GM21390 (cell line): ENCODE data around the gene RBM24.

Experiments used
- ATAC-seq: cut with Tn5 transposase; IDR thresholded peaks from one replicate; pipeline ENCODE4 v1.9.1; 2021; ENCODE audit not compliant: unreplicated experiment

Gene RBM24

DNA sequence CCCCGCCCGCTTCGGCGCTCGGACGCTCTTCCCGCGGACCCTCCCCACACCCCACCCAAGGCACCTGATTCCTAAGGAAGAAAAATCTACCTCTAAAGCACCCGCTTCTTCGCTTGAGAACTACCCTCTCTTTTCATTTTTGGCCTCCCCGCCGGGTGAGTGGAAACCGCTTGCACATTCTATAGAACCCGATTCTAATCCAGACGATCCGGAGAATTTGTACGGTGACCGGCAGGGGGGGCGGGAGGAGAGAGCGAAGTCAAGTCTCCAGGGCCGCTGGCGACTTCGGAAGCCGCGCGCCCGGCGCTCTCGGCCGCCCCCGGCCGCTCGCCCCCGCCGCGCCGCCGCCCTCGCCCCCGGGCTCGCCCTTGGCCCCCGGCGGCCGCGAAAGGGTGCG, at the start of gene RBM24:
RBM24 (plus strand) TSS at position 262 of the 397 bp plus-strand sequence. CDS start 221 bp downstream, outside the sequence.
- ATAC-seq, result no peak

DNA sequence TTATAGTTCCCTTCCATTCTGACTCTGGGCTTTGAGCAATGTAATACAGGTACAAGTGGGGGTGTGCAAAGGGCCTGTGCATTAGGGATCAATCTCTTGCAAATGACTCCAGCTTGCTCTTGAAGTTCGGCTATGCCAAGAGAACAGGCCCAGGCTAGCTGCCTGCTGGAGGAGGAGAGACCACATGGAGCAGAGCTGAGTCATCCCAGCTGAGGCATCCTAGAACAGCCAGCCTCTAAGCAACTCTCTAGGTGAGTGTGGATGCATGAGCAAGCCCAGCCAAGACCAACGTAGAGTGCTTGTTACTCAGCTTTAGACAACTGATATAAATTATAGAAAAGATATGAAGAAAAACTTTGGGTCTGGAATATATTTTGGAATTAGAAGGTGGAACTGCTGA, 47.6 kb upstream of the RBM24 start:
- no peak for ATAC-seq

- no peak for ATAC-seq
These were observed 43.9 kb upstream of the RBM24 start for GRCh38 chr6:17237246-17237645.

DNA sequence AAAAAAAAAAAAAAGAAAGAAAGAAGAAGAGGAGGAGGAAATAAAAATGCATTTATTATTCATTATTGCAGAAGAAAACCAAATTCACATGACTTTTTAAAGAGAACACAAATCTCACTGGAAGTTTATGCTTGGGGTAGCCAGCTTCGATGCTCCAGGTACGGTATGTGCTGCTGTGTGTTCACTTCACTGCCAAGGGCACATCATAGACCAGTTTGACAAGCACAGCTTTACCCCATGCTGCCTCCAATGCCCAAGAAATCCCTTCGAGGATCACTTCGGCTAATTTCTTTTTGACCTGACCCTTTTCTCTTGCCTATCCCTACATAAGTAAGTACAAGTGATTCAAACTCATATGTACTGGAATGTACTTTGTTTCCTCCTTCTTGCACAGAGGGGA, 41.9 kb upstream of the RBM24 start:
- ATAC-seq, result no peak

DNA sequence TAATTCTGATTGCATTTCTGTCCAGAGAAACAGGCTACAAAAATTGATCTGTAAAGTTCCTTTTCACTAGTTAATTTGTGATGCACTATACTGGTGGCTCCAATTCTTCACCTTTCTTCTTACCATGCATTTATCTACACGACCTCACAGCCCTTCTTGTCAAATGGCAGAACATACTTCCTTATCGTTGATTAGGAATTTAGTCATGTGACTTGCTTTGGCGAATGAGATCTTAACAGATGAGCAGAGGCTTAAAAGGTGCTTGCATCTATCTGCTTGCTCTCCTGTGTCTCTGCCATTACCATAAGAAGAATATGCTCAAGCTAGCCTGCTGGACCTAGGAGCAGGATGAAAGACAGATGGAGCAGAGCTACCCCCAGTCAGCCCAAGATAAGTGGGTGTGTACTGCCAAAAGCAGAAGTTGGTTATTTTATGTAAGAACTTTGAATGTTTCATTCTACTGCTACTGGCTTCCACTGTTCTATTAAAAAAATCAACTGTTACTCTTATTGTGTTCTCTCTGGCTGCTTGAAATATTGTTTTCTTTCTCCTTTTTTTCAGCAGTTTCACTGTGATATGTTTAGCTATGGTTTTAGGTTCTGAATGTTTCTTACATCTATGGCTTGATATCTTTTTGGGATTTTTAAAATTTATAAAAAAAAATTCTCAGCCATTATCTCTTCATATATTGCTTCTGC, 40.2 kb upstream of the RBM24 start:
- ATAC-seq, result no peak

- no peak for ATAC-seq
These were observed 39.1 kb upstream of the RBM24 start for GRCh38 chr6:17242087-17242486.

- no peak for ATAC-seq
These were observed 30.9 kb upstream of the RBM24 start for GRCh38 chr6:17250237-17250636.

DNA sequence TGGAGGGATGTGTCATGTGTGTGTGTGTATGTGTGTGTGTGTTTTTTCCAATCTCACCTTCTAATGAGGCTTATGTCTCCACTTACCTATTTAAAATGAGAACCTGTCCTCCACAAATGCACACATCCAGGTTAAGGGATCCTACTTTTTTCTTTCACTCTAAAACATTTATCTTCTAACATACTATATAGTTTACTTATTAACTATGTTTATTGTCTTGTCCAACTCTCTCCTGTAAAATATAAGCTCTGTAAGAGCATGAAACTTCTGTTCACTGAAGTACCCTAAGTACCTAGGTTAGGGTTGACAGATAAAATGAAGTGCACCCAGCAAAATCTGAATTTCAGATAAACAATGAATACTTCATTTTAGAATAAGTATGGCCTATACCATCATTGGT, 29.2 kb upstream of the RBM24 start:
- ATAC-seq, result no peak

GRCh38 chr6:17258749-17259148, 22.4 kb upstream of the RBM24 start:
- no peak for ATAC-seq

DNA sequence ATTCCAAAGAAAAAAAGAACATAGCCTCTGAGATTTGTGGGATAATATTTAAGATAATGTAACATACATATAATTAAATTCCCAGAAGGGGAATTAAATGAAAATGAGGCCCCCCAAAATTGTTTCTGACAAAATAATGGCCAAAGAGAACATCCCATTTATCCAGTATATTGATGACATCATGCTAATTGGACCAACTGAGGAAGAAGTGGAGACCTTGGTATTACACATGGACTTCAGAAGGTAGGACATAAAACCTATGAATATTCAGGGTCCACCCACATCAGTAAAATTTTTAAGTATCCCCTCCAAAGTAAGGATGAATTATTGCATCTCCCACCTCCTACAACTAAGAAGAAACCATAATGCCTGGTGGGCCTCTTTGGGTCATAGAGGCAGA, 15.6 kb upstream of the RBM24 start:
- no peak for ATAC-seq

GRCh38 chr6:17267566-17267965, 13.6 kb upstream of the RBM24 start:
- ATAC-seq, result no peak

GRCh38 chr6:17268114-17268513, 13.0 kb upstream of the RBM24 start:
- ATAC-seq, result no peak

DNA sequence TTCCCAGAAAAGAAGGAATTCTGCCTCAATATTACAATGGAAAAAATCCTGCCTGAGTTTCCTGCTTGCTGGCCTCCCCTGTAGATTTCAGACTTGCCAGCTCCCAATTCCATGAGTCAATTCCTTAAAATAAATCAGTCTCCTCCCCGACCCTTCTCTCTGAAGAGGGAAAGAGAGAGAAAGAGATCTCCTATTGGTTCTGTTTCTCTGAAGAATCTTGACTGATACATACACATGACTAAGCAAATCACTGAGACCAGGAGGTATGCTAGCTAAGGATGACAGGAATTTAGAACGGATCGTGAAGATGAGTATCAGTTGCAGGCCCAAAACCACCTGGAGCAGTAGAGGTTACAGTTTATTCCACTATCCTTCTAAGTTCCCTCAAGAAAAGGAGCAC, 11.3 kb upstream of the RBM24 start:
- no peak for ATAC-seq

- ATAC-seq, result no peak
These were observed 9.5 kb upstream of the RBM24 start for GRCh38 chr6:17271628-17272027.

DNA sequence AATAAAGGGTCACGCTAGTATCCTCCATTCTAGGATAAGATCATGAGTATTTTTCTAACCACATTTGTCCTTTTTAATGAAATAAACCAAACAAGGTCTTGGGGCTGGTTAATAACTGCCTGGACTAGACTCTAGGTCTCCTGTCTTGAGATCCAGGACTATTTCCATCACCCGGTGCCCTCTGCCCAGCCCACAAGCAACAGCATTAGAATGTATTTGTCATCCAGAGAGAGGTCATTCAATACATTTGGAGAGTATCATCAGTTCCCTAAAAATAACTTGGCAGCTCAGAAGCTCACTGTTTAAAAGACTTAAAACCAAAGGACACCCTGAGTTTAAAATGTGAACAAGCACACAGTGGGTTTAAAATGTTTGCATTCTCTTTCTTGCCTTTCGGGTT, 4.4 kb upstream of the RBM24 start:
- no peak for ATAC-seq

DNA sequence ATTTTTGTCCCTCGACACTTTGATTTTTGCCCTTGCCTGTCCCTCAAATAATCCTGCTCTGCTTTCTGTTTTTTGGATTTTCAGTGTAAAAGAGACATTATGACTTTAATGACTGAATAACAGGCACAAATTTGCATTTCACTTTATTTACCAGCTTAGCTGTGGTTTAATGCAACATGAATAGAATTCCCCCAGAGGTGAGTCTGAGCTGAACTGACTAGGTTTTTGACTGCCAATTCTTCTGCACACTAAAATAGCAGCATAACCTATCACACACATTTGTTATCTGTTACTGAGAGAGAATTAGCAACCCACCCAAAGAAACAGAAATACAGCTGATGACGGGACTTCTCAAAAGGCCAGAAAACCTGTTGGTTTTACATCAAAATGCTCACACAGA, 3.9 kb upstream of the RBM24 start:
- ATAC-seq, result no peak

DNA sequence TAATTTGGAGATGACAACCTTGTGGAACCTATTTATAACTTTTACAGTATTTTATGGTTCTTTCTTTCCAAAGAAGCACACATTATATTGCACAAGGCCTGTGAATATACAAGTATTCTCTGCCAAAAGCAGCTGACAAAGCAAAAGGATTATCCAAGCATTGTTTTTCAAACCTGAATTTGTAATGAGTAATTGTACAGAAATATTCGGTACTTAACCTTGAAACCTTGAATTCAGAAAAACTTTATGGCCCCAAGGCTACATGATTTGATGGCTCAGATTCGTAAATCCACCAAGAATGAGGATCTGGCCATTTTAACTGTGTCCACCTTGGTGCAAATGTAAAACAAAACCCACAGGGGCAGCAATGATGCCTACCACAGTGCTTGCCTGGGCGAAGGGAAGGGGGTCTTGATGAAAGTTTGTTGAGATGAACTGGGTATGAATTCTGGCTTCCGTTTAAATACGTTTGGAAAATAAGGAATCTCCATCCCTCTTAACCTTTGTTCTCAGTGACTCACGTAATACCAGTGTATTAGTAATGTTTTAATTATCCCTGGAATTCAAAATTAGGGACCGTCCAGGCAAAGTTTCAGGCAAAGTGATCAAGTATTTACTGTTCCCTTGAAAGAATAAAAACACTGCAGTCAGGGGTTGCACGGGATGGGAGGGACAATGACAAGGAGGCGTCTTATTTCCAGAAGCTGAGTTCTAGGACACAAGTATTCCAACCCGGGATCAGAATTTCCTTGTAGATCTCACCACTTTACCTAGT, 2.7 kb upstream of the RBM24 start:
- ATAC-seq, result no peak

GRCh38 chr6:17280138-17280537, 1.0 kb upstream of the RBM24 start:
- ATAC-seq, result no peak

DNA sequence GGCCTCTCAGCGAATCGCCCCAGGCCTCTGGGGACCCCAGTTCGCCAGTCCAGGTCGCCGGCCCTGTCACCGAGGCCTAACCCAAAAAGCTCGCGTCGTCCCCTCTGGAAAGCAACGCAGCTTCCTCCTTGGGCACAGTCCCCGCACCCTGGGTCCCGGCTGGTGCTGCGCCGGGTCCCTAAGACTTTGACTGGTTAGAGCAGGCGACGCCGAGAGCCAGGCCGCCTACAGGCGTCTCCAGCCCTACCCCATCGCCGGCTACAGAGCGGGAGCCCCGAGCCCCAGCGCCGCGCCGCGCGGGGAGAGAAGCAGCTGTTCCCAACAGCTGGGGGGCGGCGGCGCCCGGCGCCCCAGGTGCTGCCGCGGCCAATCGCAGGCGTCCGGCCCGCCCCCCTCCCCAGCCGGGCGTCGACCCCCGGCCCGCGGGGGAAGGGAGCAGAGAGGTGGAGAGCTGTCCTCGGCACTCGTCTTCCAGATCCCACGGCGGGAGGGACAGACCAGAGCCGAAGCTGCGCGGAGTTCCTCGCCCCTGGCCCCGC, 540 bp upstream of the RBM24 start:
- no peak for ATAC-seq

DNA sequence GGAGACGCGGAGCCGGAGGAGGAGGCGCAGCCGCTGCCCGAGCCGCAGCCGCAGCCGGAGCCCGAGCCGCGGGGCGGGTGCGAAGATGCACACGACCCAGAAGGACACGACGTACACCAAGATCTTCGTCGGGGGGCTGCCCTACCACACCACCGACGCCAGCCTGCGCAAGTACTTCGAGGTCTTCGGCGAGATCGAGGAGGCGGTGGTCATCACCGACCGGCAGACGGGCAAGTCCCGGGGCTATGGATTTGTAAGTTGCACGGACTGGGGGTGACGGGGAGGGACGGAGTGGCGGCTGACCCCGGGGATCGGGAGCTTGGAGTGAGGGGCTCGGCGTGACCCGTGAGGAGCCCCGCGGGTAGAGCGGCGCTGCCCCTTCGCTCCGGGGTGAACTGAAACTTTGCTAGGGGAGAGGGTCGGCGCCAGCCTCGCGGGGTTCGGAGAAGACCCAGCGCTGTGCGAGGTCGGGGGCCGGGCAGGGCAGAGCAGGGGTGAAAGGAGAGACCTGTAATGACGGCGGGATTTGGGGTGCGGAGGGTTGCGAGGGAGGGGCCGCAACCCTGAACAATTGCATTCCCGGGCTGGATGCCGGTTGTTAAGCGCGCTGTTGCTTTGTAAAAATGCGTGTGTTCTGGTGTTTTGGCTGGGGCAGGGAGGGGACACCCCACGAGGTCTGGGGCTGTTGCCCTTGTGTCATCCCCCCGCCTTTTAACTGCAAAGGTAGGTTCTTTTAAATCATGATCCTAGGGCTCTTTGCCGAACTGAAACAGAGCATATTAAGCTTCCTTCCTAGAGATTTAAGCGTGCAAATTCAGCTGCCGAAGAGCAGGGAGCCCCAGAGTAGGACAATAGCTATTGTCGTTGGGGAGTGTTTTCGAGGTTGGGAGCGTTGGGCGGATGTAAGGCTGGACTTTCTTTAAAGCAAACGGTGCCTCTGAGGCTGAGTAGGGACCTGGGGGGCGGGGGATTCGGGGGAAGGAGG, 628 bp downstream of the RBM24 start:
- ATAC-seq, result no peak

DNA sequence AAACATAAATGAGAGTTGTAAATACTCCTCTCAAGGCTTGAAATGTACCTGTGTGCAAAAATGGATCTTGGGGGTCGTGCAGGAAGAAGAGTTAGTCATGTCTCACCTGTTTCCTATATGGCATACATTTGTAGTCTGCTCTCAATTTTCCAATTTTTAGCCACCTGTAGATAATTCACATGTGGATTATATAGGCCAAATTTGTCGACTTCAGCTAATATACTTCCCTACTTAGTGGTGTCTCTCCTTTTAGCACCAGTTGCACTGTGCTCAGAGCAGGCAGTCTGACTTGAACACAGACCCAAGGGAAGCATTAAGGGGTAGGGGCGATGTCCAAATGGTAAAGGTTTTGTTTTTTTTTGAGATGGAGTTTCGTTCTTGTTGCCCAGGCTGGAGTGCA, 1.9 kb downstream of the RBM24 start:
- ATAC-seq, result no peak
